Suprapubic skin (tissue), 3 donors: ENCODE results near the gene LZTS3.

ENCODE experiments used
- POLR2AphosphoS5 ChIP-seq, 3 donors: sonication (generic); formaldehyde crosslinking; IDR thresholded peaks; one replicate each; pipeline ENCODE4 v1.6.1; 2017; ENCODE audit warnings: antibody characterized with exemption in 3 of 3
- TF ChIP-seq, protein P1 (sequence below), 2 donors: fragments of 200-600 bp in 1 of 2; fragments of 450-650 bp in 1 of 2; sonication (generic) in 1 of 2; IDR thresholded peaks; one replicate each; pipeline ENCODE4 v1.5.1; 2016 to 2019; ENCODE audit warnings: antibody characterized with exemption in 2 of 2, mild to moderate bottlenecking in 1 of 2, moderate library complexity in 1 of 2

GRCh38 chr20:3188823-3189413 lies 15.6 kb upstream of the LZTS3 start:
- no peak for TF ChIP-seq POLR2AphosphoS5 (IDR thresholded peaks at IDR 0.05)
- TF ChIP-seq, protein P1, sequence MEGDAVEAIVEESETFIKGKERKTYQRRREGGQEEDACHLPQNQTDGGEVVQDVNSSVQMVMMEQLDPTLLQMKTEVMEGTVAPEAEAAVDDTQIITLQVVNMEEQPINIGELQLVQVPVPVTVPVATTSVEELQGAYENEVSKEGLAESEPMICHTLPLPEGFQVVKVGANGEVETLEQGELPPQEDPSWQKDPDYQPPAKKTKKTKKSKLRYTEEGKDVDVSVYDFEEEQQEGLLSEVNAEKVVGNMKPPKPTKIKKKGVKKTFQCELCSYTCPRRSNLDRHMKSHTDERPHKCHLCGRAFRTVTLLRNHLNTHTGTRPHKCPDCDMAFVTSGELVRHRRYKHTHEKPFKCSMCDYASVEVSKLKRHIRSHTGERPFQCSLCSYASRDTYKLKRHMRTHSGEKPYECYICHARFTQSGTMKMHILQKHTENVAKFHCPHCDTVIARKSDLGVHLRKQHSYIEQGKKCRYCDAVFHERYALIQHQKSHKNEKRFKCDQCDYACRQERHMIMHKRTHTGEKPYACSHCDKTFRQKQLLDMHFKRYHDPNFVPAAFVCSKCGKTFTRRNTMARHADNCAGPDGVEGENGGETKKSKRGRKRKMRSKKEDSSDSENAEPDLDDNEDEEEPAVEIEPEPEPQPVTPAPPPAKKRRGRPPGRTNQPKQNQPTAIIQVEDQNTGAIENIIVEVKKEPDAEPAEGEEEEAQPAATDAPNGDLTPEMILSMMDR (IDR thresholded peaks at IDR 0.05): no peak
